Measurements from ENCODE around the gene BLM. TPM values are rescaled to one million over a fixed set of nuclear protein-coding genes. Genes with fewer than 3 reads are reported as not detected.

The BLM gene
- total and polyA plus RNA-seq, 2 of the 4 experiments (the other 2 are of a cell fraction), result 2.5 to 6.5 TPM

DNA sequence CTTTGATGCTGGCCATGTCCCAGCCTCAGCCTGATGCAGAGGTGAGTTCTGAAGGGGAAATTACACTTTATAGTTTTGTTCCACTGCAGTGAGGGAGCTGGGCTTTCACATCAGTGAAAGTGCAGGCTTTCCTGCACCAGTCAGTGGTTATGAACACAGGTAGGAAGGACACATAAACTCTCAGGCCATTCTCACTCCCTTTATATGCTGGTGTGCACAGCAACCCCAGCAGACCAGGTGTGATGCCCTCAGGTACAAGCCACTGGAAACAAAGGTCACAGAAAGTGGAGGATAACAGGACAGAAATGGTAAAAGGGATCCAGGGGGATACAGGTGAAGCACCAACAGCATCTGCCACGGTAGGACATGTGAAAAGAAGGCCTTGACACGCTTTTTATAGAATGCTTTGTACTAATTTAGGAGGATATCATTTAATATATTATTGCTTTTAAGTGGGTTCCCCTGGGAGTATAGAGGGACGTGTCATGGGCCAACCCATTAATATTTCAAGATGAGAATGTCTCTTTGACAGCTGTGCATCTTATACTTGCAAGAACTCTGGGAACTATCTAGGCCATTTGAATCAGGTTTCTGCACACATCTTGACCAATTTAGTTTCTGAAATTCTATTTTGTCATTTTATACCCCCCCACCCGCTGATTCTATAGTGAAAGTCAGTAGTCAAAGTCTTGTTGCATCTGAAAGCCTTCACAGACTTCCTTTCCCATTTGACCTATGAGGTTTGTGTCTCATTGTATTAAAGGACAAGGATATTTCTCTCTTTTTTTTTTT lies 25.0 kb upstream of the BLM start (continued):
- TF ChIP-seq CHD1 (IDR thresholded peaks at IDR 0.05; ENCODE audit: low read depth, low read length), result no peak

DNA sequence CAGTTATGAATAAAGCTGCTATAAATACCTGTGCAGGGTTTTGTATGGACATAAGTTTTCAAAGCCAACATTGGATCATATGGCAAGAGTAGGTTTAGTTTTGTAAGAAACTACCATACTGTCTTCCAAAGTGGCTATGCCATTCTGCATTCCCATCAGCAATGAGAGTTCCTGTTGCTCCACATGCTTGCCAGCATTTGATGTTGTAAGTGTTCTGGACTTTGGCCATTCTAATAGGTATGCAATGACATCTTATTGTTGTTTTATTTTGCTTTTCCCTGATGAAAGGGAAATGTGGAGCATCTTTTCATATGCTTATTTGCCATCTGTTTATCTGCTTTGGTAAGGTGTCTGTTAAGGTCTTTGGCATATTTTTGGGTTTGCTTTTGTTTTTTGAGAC lies 22.2 kb upstream of the BLM start:
- H4K5ac ChIP-seq (ENCODE audit: low read depth, low read length), result no peak overlapping the region
- H3K4ac ChIP-seq (ENCODE audit: low read depth, low read length), result no peak overlapping the region
- no peak overlapping the region for H3K23ac ChIP-seq (ENCODE audit: low read depth, low read length)
- H4K91ac ChIP-seq (ENCODE audit: insufficient read depth, low read depth, low read length), result no peak overlapping the region
- ChIA-PET CTCF (interaction anchor here (0.6 kb wide), 1 partner anchor 109 kb away, joined by 6 read pairs; no protein-coding TSS in a partner anchor), POLR2A (ENCODE audit: unreplicated experiment) (no interaction called here)
- H2BK20ac ChIP-seq (ENCODE audit: low read depth, low read length), result no peak overlapping the region
- H3K4me3 ChIP-seq (ENCODE audit: insufficient read depth, low read depth, low read length), result no peak overlapping the region
- dilution Hi-C loops (cut with HindIII; ENCODE audit: low sequenced_read_pairs, unreplicated experiment), result no loop called here
- H2AK5ac ChIP-seq (ENCODE audit: low read depth, low read length), result no peak overlapping the region
- H4K20me1 ChIP-seq (ENCODE audit: insufficient read depth, low read length), result no peaks in the 10 kb centered on the region
- H3K27ac ChIP-seq (ENCODE audit: insufficient read depth, low read length), result no peak overlapping the region
- no peaks in the 10 kb centered on the region for H3K79me1 ChIP-seq (ENCODE audit: low read depth in 1 of 2, low read length in 2 of 2)
- no peaks in the 10 kb centered on the region for H3K36me3 ChIP-seq (ENCODE audit: control insufficient read depth, insufficient read depth, low read length)
- no peak overlapping the region for H3K56ac ChIP-seq (ENCODE audit: extremely low read depth, insufficient read depth, low read length)
- no peak overlapping the region for H3K9ac ChIP-seq (ENCODE audit: low read depth, low read length)
- H3K14ac ChIP-seq (replicated peaks; ENCODE audit: low read depth, low read length), result no peak overlapping the region
- no peaks in the 10 kb centered on the region for H3K9me3 ChIP-seq (ENCODE audit: control insufficient read depth, insufficient read depth, low read length)
- DNase-seq (no peak), ATAC-seq (ENCODE audit: low read depth) (no peak)
- H2AFZ ChIP-seq (replicated peaks; ENCODE audit: low read length, poor library complexity), result no peak overlapping the region
- no peaks in the 10 kb centered on the region for H3K4me1 ChIP-seq (ENCODE audit: control insufficient read depth, insufficient read depth, low read length)
- H2BK15ac ChIP-seq (ENCODE audit: low read depth, low read length), result no peak overlapping the region
- BruUV-seq (replicated peaks), result no TSS peak
- H4K8ac ChIP-seq (ENCODE audit: low read depth in 2 of 2, low read length in 2 of 2), result no peak overlapping the region
- no peak overlapping the region for H3K4me2 ChIP-seq (ENCODE audit: low read depth, low read length)
- TF ChIP-seq RAD21 (IDR thresholded peaks at IDR 0.05; ENCODE audit: low read length) (no peak), CHD1 (IDR thresholded peaks at IDR 0.05; ENCODE audit: low read depth, low read length) (no peak), MXI1 (IDR thresholded peaks at IDR 0.05; ENCODE audit: borderline replicate concordance, low read depth, low read length) (no peak), FOS (IDR thresholded peaks at IDR 0.05; ENCODE audit: low read depth, low read length) (no peak), CEBPB (IDR thresholded peaks at IDR 0.05; ENCODE audit: low read depth, low read length) (no peak)
- TF ChIP-seq, protein P1, sequence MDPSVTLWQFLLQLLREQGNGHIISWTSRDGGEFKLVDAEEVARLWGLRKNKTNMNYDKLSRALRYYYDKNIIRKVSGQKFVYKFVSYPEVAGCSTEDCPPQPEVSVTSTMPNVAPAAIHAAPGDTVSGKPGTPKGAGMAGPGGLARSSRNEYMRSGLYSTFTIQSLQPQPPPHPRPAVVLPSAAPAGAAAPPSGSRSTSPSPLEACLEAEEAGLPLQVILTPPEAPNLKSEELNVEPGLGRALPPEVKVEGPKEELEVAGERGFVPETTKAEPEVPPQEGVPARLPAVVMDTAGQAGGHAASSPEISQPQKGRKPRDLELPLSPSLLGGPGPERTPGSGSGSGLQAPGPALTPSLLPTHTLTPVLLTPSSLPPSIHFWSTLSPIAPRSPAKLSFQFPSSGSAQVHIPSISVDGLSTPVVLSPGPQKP (IDR thresholded peaks at IDR 0.05; ENCODE audit: borderline replicate concordance, low read depth, low read length), result no peak
- H2BK120ac ChIP-seq (ENCODE audit: low read depth, low read length), result no peak overlapping the region
- no peaks in the 10 kb centered on the region for H3K9me1 ChIP-seq (ENCODE audit: insufficient read depth, low read length)
- H2BK5ac ChIP-seq (ENCODE audit: low read depth, low read length, poor library complexity, severe bottlenecking), result no peak overlapping the region
- no peak overlapping the region for H3K18ac ChIP-seq (ENCODE audit: low read depth, low read length)
- no peaks in the 10 kb centered on the region for H3K27me3 ChIP-seq (ENCODE audit: control insufficient read depth, insufficient read depth, low read length)
- no peak overlapping the region for H2AK9ac ChIP-seq (replicated peaks; ENCODE audit: low read depth, low read length, poor library complexity)
- in situ Hi-C loops (cut with MboI; ENCODE audit: low sequenced_read_pairs), result loop anchor here (10.0 kb wide), 1 partner anchor 50 kb away; no protein-coding TSS in a partner anchor
- intact Hi-C loops (cut with micrococcal nuclease), result loop anchor here (5.0 kb wide), 2 partner anchors 198 to 373 kb away; no protein-coding TSS in a partner anchor
